HCT116 (cell line): Measurements from ENCODE around the gene AIF1L. TPM values are rescaled to one million over a fixed set of nuclear protein-coding genes. Genes with fewer than 3 reads are reported as not detected.

Source experiments
- ATAC-seq: fragments of 200-7000 bp; cut with Tn5 transposase; 2 replicates; pipeline ENCODE4 v1.9.1; 2020; ENCODE audit warnings: mild to moderate bottlenecking, moderate library complexity
- BruUV-seq: library from RNA; stranded (reverse); fragments of 400-500 nt; replicated peaks from 2 replicates; lab custom pipeline; 2021; lab: Mats Ljungman, UMichigan
- CTCF ChIA-PET: fragments of 300-600 bp; sonication (Branson Sonifier 250); formaldehyde crosslinking; loops from one replicate; lab custom pipeline; 2021; ENCODE audit warnings: antibody characterized with exemption; lab: Charles Lee
- POLR2A ChIA-PET: fragments of 300-600, 350-600 bp; sonication (Branson Sonifier 250); formaldehyde crosslinking; loops from one replicate; lab custom pipeline; 2021; ENCODE audit warnings: antibody characterized with exemption; lab: Charles Lee
- RAD21 ChIA-PET, 2 experiments: fragments of 300-600 bp; sonication (Branson Sonifier 250); formaldehyde crosslinking; loops; one replicate each; lab custom pipeline; 2023; ENCODE audit warnings: low total read pairs in 2 of 2; ENCODE audit not compliant: uncharacterized antibody in 2 of 2, unreplicated experiment in 2 of 2, low non-redundant PET in 1 of 2; lab: Charles Lee
- DNase-seq: peaks from one replicate; pipeline ENCODE4 v3.0.0-alpha.2; 2010; ENCODE audit warnings: low read depth, low spot score
- H2AFZ ChIP-seq: fragments of 200-600 bp; shearing (Covaris generic), sonication (generic); 2 replicates; pipeline ENCODE4 v1.6.1; 2017; ENCODE audit warnings: low read depth, mixed run types, mixed read lengths, antibody characterized with exemption, low read length; ENCODE audit not compliant: poor library complexity, severe bottlenecking
- H3K27ac ChIP-seq: 2 replicates; pipeline ENCODE4 v1.5.1; 2012; ENCODE audit warnings: low read depth, low read length
- H3K27me3 ChIP-seq: fragments of 200-600 bp; sonication (generic); 2 replicates; pipeline ENCODE4 v1.6.1; 2016; ENCODE audit warnings: mixed run types, low read length, mixed read lengths; ENCODE audit not compliant: insufficient read depth
- H3K36me3 ChIP-seq, 2 experiments: fragments of 200-500 bp in 1 of 2; fragments of 200-600 bp in 1 of 2; sonication (Bioruptor generic) in 1 of 2; sonication (generic) in 1 of 2; 2 replicates each; pipeline versions ENCODE4 v1.5.1 to v1.6.1; 2014 to 2016; ENCODE audit warnings: low read length in 2 of 2, inconsistent platforms in 1 of 2, mixed read lengths in 1 of 2, mixed run types in 1 of 2; ENCODE audit not compliant: insufficient read depth in 2 of 2, control insufficient read depth in 1 of 2
- H3K4me1 ChIP-seq, 2 experiments: fragments of 200-600 bp in 1 of 2; sonication (generic) in 1 of 2; 2 replicates each; pipeline versions ENCODE4 v1.5.1 to v1.6.1; 2012 to 2017; ENCODE audit warnings: low read length in 2 of 2, inconsistent platforms in 1 of 2, mild to moderate bottlenecking in 1 of 2, mixed read lengths in 1 of 2, mixed run types in 1 of 2, moderate library complexity in 1 of 2; ENCODE audit not compliant: insufficient read depth in 2 of 2, control insufficient read depth in 1 of 2
- H3K4me2 ChIP-seq: fragments of 200-600 bp; sonication (generic); 2 replicates; pipeline ENCODE4 v1.6.1; 2017; ENCODE audit warnings: mixed run types, low read length, mixed read lengths
- H3K4me3 ChIP-seq, 2 experiments: fragments of 200-600 bp in 1 of 2; sonication (generic) in 1 of 2; replicated peaks in 1 of 2; 2 replicates each; pipeline ENCODE4 v1.5.1; 2011 to 2016; ENCODE audit warnings: low read length in 2 of 2, control low read depth in 1 of 2, low read depth in 1 of 2, mild to moderate bottlenecking in 1 of 2, mixed read lengths in 1 of 2, mixed run types in 1 of 2
- H3K79me2 ChIP-seq: fragments of 200-600 bp; sonication (generic); 2 replicates; pipeline ENCODE4 v1.6.1; 2017; ENCODE audit warnings: mild to moderate bottlenecking, mixed run types, low read length, moderate library complexity, mixed read lengths; ENCODE audit not compliant: insufficient read depth
- H3K9ac ChIP-seq: fragments of 200-600 bp; sonication (generic); 2 replicates; pipeline ENCODE4 v1.6.1; 2016; ENCODE audit warnings: low read length, mixed read lengths
- H3K9me2 ChIP-seq: fragments of 200-600 bp; sonication (generic), shearing (Covaris generic); 2 replicates; pipeline ENCODE4 v1.6.1; 2017; ENCODE audit warnings: mixed run types, mild to moderate bottlenecking, moderate library complexity; ENCODE audit not compliant: insufficient read depth
- H3K9me3 ChIP-seq, 2 experiments: fragments of 200-500 bp in 1 of 2; fragments of 200-600 bp in 1 of 2; sonication (Bioruptor generic) in 1 of 2; sonication (generic) in 1 of 2; 2 replicates each; pipeline ENCODE4 v1.6.1; 2014 to 2017; ENCODE audit warnings: low read length in 2 of 2, mixed read lengths in 2 of 2, inconsistent platforms in 1 of 2, low read depth in 1 of 2, mild to moderate bottlenecking in 1 of 2, mixed run types in 1 of 2, moderate library complexity in 1 of 2; ENCODE audit not compliant: control insufficient read depth in 1 of 2, insufficient read depth in 1 of 2
- H4K20me1 ChIP-seq: fragments of 200-600 bp; sonication (generic), shearing (Covaris generic); 2 replicates; pipeline ENCODE4 v1.6.1; 2017; ENCODE audit warnings: mixed run types, mild to moderate bottlenecking, moderate library complexity; ENCODE audit not compliant: insufficient read depth
- ATF3 ChIP-seq: IDR thresholded peaks from 2 replicates; pipeline ENCODE4 v1.6.1; 2012
- EGR1 ChIP-seq: IDR thresholded peaks from 2 replicates; pipeline ENCODE4 v1.6.1; 2012; ENCODE audit warnings: low read depth
- POLR2AphosphoS5 ChIP-seq: IDR thresholded peaks from 2 replicates; pipeline ENCODE4 v1.6.1; 2011; ENCODE audit warnings: mild to moderate bottlenecking, low read depth, low read length, moderate library complexity
- RAD21 ChIP-seq: IDR thresholded peaks from 2 replicates; pipeline ENCODE4 v1.6.1; 2012; ENCODE audit warnings: low read depth, mild to moderate bottlenecking
- REST ChIP-seq: IDR thresholded peaks from 2 replicates; pipeline ENCODE4 v1.6.1; 2012; ENCODE audit warnings: low read depth
- SIN3A ChIP-seq: IDR thresholded peaks from 2 replicates; pipeline ENCODE4 v1.6.1; 2012; ENCODE audit warnings: low read depth
- SP1 ChIP-seq: IDR thresholded peaks from 2 replicates; pipeline ENCODE4 v1.6.1; 2012; ENCODE audit warnings: low read depth
- SRF ChIP-seq: IDR thresholded peaks from 2 replicates; pipeline ENCODE4 v1.6.1; 2012; ENCODE audit warnings: low read depth
- TCF7L2 ChIP-seq: IDR thresholded peaks from 2 replicates; pipeline ENCODE4 v1.7.0; 2011; ENCODE audit warnings: borderline replicate concordance, inconsistent platforms; ENCODE audit not compliant: insufficient read depth, insufficient read length; ENCODE audit errors: extremely low read depth
- intact Hi-C: fragments of 100-400 bp; cut with micrococcal nuclease; formaldehyde crosslinking; loops from 2 replicates; pipeline ENCODE4 v1.10.0; 2022
- total RNA-seq: library from RNA; stranded (reverse); gene quantifications from one replicate; pipeline ENCODE4 v1.2.1, GENCODE V29; 2021; ENCODE audit not compliant: unreplicated experiment

The AIF1L gene
- total RNA-seq, 1 experiment from 2014 or later = 34.0 TPM

GRCh38 chr9:131148276-131148675, 51.9 kb downstream of the AIF1L start:
- POLR2A ChIA-PET = no interaction called here
- Histone ChIP-seq H3K4me1 (no peaks in the 10 kb centered on the region), H3K36me3 (peaks cover 59 to 71% of the 10 kb centered on the region in 2 experiments), H3K27ac (no peak overlapping the region), H4K20me1 (no peaks in the 10 kb centered on the region), H2AFZ (no peak overlapping the region)
- TF ChIP-seq REST = no peak
- TF ChIP-seq SP1 = no peak
- no peak for TF ChIP-seq TCF7L2
- no peak for TF ChIP-seq RAD21
- TF ChIP-seq POLR2AphosphoS5 = no peak
- no peak for TF ChIP-seq ATF3
- TF ChIP-seq SIN3A = no peak
- TF ChIP-seq SRF = no peak
- TF ChIP-seq EGR1 = no peak
- TF ChIP-seq, all 23 proteins: peak for 0
- Histone ChIP-seq H3K9me3 (no peaks in the 10 kb centered on the region), H3K27me3 (no peaks in the 10 kb centered on the region), H3K9ac (no peak overlapping the region), H3K4me3 (no peak overlapping the region), H3K79me2 (no peaks in the 10 kb centered on the region), H3K9me2 (no peaks in the 10 kb centered on the region), H3K4me2 (no peak overlapping the region)
- no peak for DNase-seq
- no TSS peak for BruUV-seq
- RAD21 ChIA-PET = no interaction called here
- CTCF ChIA-PET = no interaction called here
- intact Hi-C loops = no loop called here
- no peak for ATAC-seq
